ENCODE data around the gene LHPP.

The LHPP gene

DNA sequence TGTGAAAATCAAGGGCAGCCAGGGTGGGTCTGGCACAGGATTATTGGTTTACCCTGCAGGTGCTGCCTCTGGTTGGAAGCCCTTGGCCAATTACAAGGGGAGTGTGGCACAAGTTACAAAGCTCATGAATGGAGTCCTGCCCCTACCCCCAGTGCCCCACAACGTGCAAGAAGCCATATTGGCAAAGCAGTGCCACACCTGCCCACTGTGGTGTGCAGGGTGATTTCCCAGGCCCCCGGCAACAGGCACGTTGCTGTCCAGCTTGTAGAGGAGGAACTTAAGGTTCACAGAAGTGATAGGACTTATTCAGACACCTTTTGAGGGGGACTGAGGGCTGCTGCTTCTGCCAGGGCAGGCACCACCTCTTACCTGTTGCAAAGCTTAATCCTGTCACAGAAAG, 11.4 kb downstream of the LHPP start:
- DNase-seq: no peak

DNA sequence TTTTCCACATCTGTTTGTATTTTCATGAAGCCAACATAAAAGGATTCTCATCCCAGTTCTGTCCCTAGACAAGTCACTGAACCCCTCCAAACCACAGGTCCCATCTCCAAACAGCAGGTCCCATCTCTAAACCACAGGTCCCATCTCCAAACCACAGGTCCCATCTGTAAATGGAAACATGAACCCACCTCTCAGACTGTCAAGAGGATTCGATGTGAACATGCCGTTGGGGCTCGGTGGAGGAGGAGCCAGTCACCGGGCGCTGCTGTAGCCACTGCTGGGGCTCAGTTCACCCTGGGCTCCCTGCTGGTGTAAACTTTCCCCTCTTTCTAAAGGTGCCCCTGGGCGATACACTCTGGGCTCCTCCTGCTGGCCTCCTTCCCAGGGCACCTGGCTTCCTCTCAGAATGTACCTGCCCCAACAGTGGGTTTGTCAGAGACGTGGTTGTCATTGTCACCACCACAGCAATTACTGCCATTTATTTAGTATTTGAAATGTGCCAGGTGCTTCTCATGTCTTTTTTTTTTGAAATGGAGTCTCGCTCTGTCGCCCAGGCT, 13.0 kb downstream of the LHPP start:
- DNase-seq: no peak

DNA sequence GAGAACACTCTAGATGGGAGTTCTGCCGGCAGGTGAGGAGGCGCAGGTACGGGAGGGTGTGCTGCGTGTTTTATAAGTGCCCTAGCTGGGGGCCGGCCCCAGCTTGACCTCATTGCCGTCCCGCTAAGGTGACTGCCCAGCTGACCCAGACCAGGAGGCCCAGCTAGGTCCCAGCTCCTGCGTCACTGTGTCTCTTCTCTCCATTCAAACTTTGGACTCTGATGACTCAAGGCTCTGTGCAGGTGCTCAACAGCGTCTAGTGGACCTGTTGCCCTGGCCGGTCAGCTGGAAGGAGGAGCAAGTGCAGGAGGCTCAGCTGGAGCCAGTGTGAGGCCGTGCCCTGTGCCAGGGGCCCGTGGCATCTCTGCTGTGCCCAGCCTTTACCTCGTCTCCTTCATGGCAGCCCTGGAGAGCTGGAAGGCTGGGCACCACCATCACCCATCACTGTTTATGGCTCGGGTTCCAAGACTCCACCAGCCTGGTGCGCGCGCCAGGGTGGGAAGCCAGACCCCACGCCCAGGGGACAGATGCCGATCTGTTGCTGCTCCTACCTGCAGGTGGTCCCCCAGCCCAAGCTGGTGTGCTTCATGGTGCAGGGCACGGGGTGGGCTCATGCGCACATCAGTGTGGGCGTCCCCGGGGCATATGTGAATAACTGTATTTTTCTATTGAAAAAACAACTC, 14.6 kb downstream of the LHPP start:
- no peak for DNase-seq

DNA sequence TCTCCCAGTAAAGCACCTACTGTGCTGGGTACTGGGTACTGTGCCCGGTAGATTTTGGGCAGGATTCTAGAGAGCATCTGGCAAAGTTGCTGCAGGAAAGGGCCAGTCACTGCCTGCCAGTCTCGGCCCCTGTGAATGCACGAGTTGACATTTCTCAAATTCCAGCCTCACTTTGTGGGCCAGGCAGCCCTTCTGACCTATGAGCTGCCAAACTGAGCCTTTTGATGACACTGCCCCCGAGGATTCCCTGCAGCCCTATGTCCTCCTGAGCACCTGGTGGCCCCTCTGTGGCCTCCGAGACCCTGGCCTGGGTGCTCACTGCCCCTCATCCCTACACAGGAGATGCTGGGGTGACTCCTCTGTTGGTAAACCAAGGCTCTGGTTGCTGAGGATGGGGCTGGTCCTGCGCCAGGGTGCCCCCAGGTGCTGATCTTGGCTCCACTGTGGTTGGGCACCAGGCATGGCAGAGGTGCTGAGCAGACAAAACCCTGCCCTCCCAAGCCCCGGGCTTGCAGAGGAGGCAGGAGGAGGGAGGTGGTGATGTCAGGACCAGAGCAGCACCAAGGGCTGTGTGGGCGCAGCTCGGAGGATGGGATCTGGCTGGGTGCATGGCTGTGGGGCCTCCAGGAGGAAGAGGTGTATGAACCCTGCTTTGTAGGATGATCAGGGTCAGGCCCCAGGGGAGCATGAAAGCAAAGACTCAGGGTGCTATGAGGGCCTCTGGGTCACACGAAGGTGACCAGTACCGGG, 16.2 kb downstream of the LHPP start:
- DNase-seq: no peak

DNA sequence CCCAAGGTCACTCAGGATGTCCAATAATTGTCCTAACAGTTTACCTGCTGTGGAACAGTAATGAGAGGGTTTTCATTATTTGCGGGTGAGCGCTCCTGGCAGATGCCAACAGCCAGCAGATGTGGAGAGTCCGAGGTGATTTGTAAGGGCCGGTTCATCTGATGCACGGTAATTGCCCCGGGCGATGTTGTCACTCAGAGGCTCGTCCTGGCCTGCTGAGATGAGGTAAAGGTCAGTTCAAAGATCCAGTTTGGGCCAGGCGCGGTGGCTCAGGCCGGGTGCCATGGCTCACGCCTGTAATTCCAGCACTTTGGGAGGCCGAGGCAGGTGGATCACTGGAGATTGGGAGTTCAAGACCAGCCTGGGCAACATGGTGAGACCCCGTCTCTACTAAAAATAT, 16.9 kb downstream of the LHPP start:
- DNase-seq: no peak

DNA sequence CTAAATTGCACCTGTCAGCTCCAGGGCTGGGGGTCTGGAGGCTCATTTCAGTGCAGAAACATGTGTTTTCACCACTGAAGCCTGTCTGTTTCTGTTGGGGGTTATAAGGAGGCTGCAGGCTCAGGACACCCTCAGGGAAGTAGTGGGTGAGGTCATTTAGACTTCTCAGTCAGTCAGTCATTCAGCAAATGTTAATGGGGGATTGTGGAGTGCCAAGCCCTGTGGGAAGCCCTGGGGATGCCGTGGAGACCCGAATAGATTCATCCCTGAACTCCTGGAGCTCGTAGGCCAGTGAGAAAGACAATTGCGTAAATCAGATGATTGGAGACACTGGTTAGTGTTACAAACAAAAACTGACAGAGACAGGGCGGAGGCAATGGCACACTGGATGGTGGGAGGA, 19.2 kb downstream of the LHPP start:
- DNase-seq: no peak

DNA sequence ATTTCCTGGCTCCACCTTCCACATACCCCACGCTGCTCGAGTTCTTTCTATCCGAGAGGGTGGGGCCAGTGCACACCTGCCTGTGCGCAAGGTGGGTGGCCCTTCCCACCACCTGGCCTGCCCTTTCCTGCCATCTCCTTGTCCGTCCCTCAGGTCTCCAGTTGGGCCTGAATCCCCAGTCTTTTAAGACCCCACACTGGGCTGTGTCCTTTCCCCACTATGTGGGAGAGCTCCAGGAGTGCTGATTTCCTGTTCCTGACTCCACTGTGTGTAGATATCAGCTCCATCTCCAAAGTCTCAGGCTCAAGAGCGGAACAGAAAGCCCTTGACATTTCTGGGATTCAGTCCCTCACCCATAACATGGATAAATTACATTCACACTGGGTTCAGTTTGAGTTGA, 20.1 kb downstream of the LHPP start:
- no peak for DNase-seq

DNA sequence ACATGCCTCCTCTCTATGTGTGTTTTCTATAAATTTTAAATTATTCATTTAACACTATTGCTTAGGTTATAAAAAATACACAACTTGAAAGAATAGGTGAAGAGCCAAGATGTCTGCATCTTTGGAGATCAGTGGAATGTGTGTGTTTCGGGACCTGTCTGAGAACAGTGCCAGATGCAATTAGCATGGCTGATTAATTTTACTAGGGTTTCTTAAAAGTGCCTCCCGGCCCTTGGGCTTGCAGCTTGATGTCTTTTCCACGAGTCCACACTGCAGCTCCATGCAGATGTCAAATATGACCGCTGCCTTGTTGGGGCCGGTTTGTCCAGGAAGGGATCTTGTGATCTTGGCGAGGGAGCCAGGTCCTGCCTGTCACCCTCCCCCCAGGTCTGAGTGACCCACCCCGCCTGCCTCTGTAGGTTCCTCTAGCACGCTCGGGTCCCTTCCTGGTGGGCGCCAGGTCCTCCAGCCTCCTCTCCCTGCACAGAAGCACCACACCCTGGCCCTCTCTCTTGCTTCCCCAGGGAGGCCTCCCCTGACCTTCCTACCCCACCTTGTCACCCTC, 20.7 kb downstream of the LHPP start:
- DNase-seq: no peak

DNA sequence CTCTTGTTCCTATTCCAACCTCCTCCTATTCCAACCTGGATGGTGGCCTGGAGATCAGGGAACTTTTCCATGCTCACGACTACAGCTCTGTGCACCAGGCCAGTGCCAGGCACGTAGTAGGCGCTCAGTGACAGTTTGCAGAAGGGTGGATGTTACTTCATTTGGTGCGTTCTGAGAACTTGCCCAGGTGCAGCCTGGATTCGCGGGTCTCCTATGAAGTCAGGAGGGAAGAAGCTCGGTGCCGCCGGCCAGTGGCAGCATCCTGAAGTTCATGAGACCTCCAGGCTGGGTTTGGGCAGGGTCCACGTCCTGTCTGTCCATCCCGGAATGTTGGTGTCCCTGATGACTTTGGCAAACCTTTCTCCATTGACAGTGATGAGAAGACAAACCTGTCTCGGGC, 21.3 kb downstream of the LHPP start:
- DNase-seq: no peak

DNA sequence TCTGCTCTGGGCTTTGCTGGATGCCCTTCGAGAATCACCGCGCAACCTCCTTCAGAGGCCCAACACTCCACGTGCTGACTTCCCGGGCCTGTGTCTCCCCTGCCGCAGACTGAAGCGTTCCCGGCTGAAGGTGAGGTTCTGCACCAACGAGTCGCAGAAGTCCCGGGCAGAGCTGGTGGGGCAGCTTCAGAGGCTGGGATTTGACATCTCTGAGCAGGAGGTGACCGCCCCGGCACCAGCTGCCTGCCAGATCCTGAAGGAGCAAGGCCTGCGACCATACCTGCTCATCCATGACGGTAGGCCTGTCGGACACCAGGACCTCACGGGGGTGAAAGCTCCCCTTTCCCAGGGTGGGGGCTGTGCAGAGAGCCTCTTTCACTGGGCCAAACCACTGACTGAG, 22.4 kb downstream of the LHPP start:
- no peak for DNase-seq

DNA sequence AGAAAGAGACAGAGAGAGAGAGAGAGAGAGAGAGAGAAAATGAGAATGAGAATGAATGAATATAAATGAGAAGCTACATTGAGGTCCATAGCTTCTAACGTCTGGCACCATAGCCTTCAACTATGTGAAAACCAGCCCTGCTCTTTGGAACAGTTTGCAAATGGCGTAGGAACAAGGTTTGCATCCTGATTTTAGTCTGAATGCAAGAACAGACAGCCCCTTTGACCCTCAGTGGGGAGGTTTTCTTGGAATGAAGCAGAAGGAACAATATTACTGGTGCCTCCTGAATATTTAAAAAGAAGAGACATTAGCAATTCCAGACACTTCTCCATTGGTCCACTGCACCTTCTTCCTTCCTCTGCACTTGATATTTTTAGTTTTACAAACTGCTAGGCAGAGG, 23.0 kb downstream of the LHPP start:
- DNase-seq: no peak

DNA sequence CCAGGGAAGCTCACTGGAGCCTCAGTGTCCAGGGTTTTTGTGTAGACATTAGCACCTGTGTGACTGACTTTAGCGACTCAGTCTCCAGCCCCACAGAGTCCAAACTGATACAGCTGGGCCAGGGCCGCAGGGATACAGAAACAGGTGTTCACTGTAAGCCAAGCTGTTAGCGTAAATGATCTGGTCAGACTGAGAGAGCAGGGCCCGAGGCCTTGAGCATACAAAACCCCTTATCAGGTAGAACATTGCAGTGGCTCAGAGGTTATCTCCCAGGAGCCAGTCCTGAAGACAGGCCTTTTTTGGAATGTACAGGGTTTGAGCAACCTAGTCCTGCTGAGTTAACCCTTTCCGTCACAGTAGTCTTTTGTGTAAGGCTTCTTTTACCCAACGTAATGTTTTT, 25.0 kb downstream of the LHPP start:
- DNase-seq: no peak

DNA sequence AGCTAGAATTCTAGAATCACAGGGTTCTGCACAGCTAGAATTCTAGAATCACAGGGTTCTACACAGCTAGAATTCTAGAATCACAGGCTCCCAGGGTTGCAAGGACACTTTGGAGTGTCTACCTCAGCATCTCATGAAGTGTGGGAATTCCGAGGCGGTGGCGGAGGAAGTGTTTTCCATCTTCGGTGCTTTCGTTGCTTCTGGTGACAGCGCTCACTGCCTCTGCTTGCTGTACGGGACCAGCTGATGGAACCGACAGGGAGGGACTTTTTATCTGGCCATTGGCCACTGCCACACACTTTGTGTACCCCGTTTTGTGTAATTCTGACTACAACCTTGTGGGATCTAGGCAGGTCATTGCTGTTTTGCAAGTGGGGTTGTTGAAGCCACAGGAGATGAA, 29.5 kb downstream of the LHPP start:
- no peak for DNase-seq

DNA sequence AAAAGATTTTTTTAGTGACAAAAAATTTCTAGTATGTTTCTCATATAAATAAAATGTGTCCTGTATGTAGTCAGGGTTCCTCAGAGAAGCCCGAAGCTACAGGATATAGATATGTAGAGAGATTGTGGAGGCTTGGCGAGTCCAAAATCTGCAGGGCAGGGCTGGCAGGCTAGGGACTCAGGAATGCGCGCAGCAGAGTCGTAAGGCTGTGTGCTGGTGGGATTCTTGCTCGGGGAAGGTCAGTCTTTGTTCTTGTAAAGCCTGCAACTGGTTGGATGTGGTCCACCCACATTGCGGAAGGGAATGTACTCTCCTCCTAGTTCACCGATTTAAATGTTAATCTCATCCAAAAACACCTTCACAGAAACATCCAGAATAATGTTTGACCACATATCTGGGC, 30.6 kb downstream of the LHPP start:
- no peak for DNase-seq

DNA sequence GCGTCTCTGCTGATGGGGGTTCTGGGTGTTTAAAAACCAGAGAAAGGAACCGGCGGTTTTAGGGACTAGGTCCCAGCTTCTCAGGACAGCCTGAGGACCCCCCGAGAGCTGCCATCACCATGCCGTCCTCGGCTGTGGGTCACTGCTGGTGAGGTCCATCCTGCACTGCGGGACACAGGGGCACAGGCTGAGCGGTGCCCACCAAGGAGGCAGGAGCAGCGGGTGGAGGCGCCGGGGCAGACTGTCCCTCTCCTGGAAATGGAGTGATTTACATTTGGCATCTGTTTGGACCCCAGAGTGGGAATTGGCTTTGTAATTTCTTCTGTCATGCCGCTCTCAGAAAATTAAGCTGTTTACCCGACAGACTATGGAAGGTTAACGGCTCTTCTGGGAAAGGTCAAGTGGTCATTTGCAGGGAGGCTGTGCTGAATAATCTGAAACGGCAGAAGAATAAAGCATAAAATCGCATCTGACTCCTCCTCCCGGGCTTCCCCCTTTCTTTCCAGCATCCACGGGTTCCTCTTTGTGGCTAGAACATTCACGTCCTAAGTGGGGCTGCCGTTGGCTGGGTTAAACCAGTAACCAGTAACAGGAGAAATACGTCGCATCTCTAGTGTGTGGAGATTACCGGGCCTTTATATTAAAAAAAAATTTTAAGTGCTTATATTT, 31.7 kb downstream of the LHPP start:
- no peak for DNase-seq

DNA sequence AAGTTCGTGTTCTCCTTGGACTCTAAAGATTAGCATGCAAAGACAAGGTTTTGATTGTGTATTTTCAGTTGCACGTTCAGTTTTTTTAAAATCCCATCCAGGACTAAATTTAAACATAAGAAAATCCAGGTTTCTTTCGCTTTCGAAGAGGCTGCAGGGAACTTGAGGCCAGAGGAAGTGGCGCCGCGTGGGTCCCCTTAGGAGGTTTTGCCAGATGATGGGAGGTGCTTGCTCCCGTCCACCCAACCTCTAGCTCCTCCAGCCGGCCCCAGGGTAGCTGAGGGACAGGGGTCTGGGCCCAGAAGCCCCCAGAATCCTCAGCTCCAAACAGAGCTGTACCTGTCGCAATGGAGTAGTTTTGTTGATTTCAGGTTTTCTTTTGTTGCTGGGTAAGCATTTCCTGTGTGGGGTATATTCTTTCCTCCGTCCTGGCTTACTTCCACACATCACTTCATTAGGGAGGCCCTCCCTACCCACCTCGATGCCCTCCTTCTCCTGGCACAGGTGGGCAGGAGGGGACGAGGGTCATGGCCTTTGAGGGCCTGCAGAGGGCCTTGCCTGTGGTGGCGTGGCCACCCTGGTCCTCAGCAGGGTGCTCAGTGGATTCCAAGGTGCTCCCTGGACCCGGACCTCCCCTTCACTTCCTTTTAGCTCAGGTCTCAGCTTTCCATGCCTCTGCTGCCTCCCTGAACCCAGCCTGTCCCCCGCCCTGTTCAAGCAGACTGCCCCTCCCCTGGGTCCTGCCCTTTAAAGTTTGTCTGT, 32.6 kb downstream of the LHPP start:
- DNase-seq: no peak

DNA sequence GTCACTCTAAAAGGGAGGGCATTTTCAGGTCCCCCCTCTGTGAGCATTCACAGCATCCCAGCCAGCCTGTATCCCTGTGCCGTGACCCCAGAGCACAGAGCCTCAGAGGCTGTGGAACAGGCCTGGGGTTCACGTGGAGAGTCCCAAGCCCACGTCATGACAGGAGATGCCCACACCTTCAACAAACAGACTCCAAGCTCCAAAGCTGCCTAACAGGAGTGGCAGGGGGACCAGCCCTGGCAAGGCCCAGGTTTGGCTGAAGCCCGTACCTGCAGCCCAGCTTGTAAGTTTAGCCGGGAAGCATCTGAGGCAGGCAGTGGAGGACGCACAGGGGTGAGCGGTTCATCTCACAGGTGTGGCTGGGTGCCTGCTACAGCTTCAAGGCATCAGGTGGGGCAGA, 33.5 kb downstream of the LHPP start:
- no peak for DNase-seq

DNA sequence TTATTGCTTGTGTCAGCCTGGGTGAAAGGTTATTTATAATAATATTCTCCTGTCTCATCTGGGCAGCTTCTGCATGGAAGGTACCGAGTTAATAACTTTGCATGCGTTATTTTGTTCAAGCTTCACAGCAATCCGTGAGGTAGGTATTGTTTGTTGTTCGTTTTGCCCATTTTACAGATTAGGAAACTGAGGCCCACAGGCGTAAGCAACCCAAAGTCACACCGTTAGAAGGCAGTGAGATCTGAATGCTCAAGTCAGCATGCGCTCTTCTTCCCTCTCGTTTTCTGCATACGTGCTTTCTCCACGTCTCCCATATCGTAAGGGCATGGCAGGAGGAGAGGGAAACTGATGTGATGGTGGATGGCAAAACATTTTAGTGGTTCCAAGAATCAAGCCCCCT, 34.1 kb downstream of the LHPP start:
- no peak for DNase-seq

DNA sequence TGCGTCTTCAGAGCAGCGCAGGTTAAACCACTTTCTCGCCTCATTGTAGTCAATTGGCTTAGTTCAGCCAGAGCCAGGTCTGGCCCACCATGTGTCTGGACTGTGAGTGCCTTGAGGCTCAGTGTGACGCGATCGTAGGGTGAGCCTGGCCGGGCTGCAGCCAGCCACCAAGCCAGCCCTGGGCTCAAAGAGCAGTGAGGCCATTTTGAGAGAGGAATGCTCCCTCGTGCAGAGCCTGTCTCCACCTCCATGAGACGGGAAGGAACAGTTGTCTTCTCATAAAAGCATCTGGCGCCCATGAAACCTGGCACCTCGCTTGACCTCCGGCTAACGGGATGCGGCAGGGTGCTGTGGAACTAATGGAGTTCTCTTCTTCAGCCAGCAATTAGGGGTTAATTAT, 34.5 kb downstream of the LHPP start:
- no peak for DNase-seq

DNA sequence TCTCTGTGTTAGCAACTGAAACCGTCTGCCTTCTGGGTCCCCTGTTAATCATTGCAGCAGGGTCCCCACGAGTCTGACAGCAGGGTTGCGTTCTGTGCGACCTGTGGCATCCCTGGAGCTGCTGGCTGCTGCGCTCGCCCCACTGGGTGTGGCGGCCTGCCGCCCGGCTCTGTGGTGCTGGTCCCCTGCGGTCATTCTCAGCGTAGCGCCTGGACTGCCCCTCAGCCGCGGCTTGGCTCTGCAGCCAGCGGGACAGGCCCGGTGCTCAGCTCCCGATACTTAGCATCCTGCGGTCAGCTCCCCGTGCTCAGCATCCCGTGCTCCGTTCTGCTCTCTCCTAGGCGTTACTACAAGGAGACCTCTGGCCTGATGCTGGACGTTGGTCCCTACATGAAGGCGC, 35.0 kb downstream of the LHPP start:
- DNase-seq: no peak

DNA sequence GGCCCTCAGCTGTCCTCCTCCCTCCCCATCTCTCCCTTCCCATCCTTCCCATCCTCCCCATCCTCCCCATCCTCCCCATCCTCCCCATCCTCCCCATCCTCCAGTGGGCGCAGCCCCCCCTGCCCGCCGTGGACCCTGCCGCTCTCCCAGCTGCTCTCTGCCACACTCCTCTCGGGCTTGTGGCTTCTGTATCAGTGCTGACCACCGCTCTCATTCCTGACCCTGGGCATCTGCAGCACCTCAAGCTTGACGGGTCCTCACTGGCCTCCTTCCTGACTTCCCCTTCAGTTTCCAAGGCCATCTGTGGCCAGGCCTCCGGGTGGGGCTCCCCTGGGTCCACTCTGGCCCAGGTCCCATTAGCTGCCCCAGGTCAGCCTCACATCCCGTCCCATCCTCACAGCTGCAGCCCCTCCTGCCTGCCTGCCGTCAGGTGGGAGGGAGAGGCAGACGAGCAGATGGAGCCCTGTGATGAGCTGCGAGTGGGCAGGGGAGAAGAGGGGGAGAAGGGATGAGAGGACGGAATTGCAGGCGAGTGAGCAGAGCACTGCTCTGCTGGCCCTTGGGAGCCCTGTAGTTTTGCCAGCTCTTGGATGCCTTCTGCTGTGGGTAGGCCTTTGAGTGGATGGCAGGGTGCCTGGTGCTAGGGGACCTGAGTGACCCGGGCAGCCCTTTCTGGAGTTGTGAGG, 35.7 kb downstream of the LHPP start:
- no peak for DNase-seq

DNA sequence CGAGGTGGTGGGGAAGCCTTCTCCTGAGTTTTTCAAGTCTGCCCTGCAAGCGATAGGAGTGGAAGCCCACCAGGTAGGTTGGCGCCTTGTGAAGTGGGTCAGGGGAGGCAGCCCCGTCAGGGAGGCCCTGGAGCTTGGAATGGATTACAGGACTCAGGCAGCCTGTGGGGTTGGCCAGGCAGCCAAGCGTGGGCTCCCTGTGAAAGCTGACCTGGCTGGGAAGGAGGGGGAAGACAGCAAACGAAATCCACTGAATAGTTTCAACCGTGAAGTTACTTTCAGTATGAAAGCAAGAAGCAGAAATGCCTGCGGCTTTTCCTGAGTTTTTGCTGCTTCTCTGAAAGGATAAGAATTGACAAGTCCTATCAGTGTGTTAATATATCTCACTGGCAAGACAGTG, 36.4 kb downstream of the LHPP start:
- no peak for DNase-seq

Data from activated gamma-delta T cell (primary cell).